ENCODE measurements around the gene CSF2RB. TPM values are rescaled to one million over a fixed set of nuclear protein-coding genes. Genes with fewer than 3 reads are reported as not detected.

The CSF2RB gene
- total RNA-seq, 6 experiments from 2014 or later: 0.88 to 4.7 (median 2.4) TPM

GRCh38 chr22:36891646-36892045 lies 21.8 kb upstream of the CSF2RB start:
- WGBS (ENCODE audit: insufficient coverage, low coverage, low lambda C conversion rate, missing lambda C conversion rate): 20% methylated on average over 1 of the region's 1 CpG
- H3K27me3 ChIP-seq: no peaks in the 10 kb centered on the region
- no peaks in the 10 kb centered on the region for H3K9me3 ChIP-seq
- H3K4me3 ChIP-seq: no peak overlapping the region
- ATAC-seq (no peak), DNase-seq (no peak)
- TF ChIP-seq POLR2A (IDR thresholded peaks at IDR 0.05) (no peak), CTCF (IDR thresholded peaks at IDR 0.05) (no peak)
- no peaks in the 10 kb centered on the region for H3K36me3 ChIP-seq
- no peak overlapping the region for H3K27ac ChIP-seq
- intact Hi-C loops (cut with DNase I): no loop called here
- no peaks in the 10 kb centered on the region for H3K4me1 ChIP-seq

- Histone ChIP-seq H3K36me3 (no peaks in the 10 kb centered on the region), H3K27ac (no peak overlapping the region), H3K4me3 (no peak overlapping the region), H3K4me1 (no peaks in the 10 kb centered on the region), H3K9me3 (no peaks in the 10 kb centered on the region), H3K27me3 (no peaks in the 10 kb centered on the region)
- TF ChIP-seq CTCF (IDR thresholded peaks at IDR 0.05) (no peak), POLR2A (IDR thresholded peaks at IDR 0.05) (no peak)
- 41% methylated on average over 2 of the region's 2 CpGs for WGBS (ENCODE audit: insufficient coverage, low coverage, low lambda C conversion rate, missing lambda C conversion rate)
- DNase-seq: no peak
- intact Hi-C loops (cut with DNase I): no loop called here
- no peak for ATAC-seq
Measured at GRCh38 chr22:36892292-36892691, 21.1 kb upstream of the CSF2RB start.

- no peak for ATAC-seq
- Histone ChIP-seq H3K27me3 (no peaks in the 10 kb centered on the region), H3K9me3 (no peaks in the 10 kb centered on the region), H3K36me3 (no peaks in the 10 kb centered on the region), H3K4me1 (no peaks in the 10 kb centered on the region), H3K4me3 (no peak overlapping the region), H3K27ac (no peak overlapping the region)
- no peak for TF ChIP-seq POLR2A (IDR thresholded peaks at IDR 0.05)
- no peak for TF ChIP-seq CTCF (IDR thresholded peaks at IDR 0.05)
- no peak for DNase-seq
- intact Hi-C loops (cut with DNase I): no loop called here
- 76% methylated on average over 3 of the region's 3 CpGs for WGBS (ENCODE audit: insufficient coverage, low coverage, low lambda C conversion rate, missing lambda C conversion rate)
Measured at GRCh38 chr22:36893262-36893661, 20.2 kb upstream of the CSF2RB start.

- ATAC-seq (no peak), DNase-seq (no peak)
- WGBS (ENCODE audit: insufficient coverage, low coverage, low lambda C conversion rate, missing lambda C conversion rate): 90% methylated on average over 1 of the region's 1 CpG
- Histone ChIP-seq H3K4me3 (no peak overlapping the region), H3K36me3 (no peaks in the 10 kb centered on the region), H3K9me3 (no peaks in the 10 kb centered on the region), H3K4me1 (no peaks in the 10 kb centered on the region), H3K27ac (no peak overlapping the region), H3K27me3 (no peaks in the 10 kb centered on the region)
- intact Hi-C loops (cut with DNase I): no loop called here
- TF ChIP-seq POLR2A (IDR thresholded peaks at IDR 0.05): no peak
Measured at GRCh38 chr22:36894266-36894665, 19.2 kb upstream of the CSF2RB start.

GRCh38 chr22:36897611-36898010 lies 15.8 kb upstream of the CSF2RB start:
- no peak overlapping the region for H3K4me3 ChIP-seq
- H3K27ac ChIP-seq: no peak overlapping the region
- TF ChIP-seq CTCF (IDR thresholded peaks at IDR 0.05) (no peak), POLR2A (IDR thresholded peaks at IDR 0.05) (no peak)
- intact Hi-C loops (cut with DNase I): no loop called here
- 54% methylated on average over 3 of the region's 3 CpGs for WGBS (ENCODE audit: insufficient coverage, low coverage, low lambda C conversion rate, missing lambda C conversion rate)
- ATAC-seq (no peak), DNase-seq (no peak)
- no peaks in the 10 kb centered on the region for H3K36me3 ChIP-seq
- H3K4me1 ChIP-seq: no peaks in the 10 kb centered on the region
- H3K27me3 ChIP-seq: no peaks in the 10 kb centered on the region
- H3K9me3 ChIP-seq: no peaks in the 10 kb centered on the region

Data from right lobe of liver (tissue), 6 donors.